ENCODE data around the gene AUTS2. TPM values are rescaled to one million over a fixed set of nuclear protein-coding genes. Genes with fewer than 3 reads are reported as not detected.
A peak's percentile ranks its signal among the peaks of the same experiment; 100 is the strongest.

The AUTS2 gene
- total and polyA plus RNA-seq, 10 of the 15 experiments (the other 5 are each of a cell fraction or from before 2014, with no cell fraction given), result 6.4 to 55.6 (median 21.6) TPM

- TF ChIP-seq MEF2B (IDR thresholded peaks at IDR 0.05; ENCODE audit: partially characterized antibody, poor library complexity, severe bottlenecking), result no peak
- TF ChIP-seq PAX8 (IDR thresholded peaks at IDR 0.05), result no peak
- no peak for TF ChIP-seq LARP7 (IDR thresholded peaks at IDR 0.05)
- TF ChIP-seq JUND (IDR thresholded peaks at IDR 0.05; ENCODE audit: low read depth, low read length), result no peak
- no peak for TF ChIP-seq ZNF592 (IDR thresholded peaks at IDR 0.05)
- TF ChIP-seq ZNF24 (IDR thresholded peaks at IDR 0.05), result no peak
- no peak for TF ChIP-seq NBN (IDR thresholded peaks at IDR 0.05)
Measured at GRCh38 chr7:69811476-69812308, 213.4 kb downstream of the AUTS2 start (continued).

GRCh38 chr7:69812756-69813155 lies 214.5 kb downstream of the AUTS2 start:
- no TSS peak for BruUV-seq (replicated peaks)
- Histone ChIP-seq H3K4me3 (no peak overlapping the region), H3K4me2 (ENCODE audit: control insufficient read depth, insufficient read depth) (no peak overlapping the region), H3K4me1 (ENCODE audit: control insufficient read depth, insufficient read depth, low read length) (0 out of 2 replicates have a peak, but pooled peaks cover 3% of the 10 kb centered on the region), H3K36me3 (ENCODE audit: control insufficient read depth in 2 of 2, insufficient read depth in 2 of 2, low read length in 1 of 2) (no peaks in the 10 kb centered on the region), H2AFZ (ENCODE audit: control insufficient read depth, low read depth, low read length) (no peak overlapping the region), H3K27ac (ENCODE audit: control insufficient read depth, insufficient read depth) (no peak overlapping the region), H4K20me1 (ENCODE audit: control insufficient read depth, insufficient read depth) (no peaks in the 10 kb centered on the region), H3K9ac (ENCODE audit: control insufficient read depth, insufficient read depth, low read length) (no peak overlapping the region), H3K79me2 (ENCODE audit: control insufficient read depth, insufficient read depth, low read length) (no peaks in the 10 kb centered on the region), H3K9me3 (replicated peaks; ENCODE audit: control insufficient read depth, insufficient read depth, low read length) (no peaks in the 10 kb centered on the region), H3K27me3 (replicated peaks in 1 of 2; ENCODE audit: control insufficient read depth in 2 of 2, insufficient read depth in 2 of 2, low read length in 1 of 2) (no peaks in the 10 kb centered on the region)
- intact Hi-C loops (cut with micrococcal nuclease; ENCODE audit: unreplicated experiment), result no loop called here
- ChIA-PET SMC1A (ENCODE audit: uncharacterized antibody, unreplicated experiment) (no interaction called here), POLR2A (no interaction called here), CTCF (no interaction called here), RAD21 (ENCODE audit: unreplicated experiment) (no interaction called here)
- DNase-seq (ENCODE audit: low read depth, low spot score) (no peak), FAIRE-seq (no peak), ATAC-seq (peak; percentile 16)
- 6% methylated on average over 1 of the region's 1 CpG for WGBS (ENCODE audit: insufficient coverage, insufficient replicate concordance, low lambda C conversion rate, missing lambda C conversion rate)
- in situ Hi-C loops (cut with MboI), result no loop called here
- TF ChIP-seq CTCF (IDR thresholded peaks at IDR 0.05 in 2 of 3, conservative IDR thresholded peaks at IDR 0.05 in 1 of 3; ENCODE audit: control insufficient read depth in 2 of 3, extremely low read depth in 1 of 3, insufficient read depth in 1 of 3, low read depth in 3 of 3, low read length in 3 of 3) (no peak), ZNF207 (IDR thresholded peaks at IDR 0.05; ENCODE audit: borderline replicate concordance) (no peak), ESRRA (IDR thresholded peaks at IDR 0.05; ENCODE audit: low read length) (no peak), POLR2AphosphoS2 (IDR thresholded peaks at IDR 0.05; ENCODE audit: low read depth, low read length) (no peak), FOS (IDR thresholded peaks at IDR 0.05; ENCODE audit: borderline replicate concordance, extremely low read depth, insufficient read length) (no peak), MTA2 (IDR thresholded peaks at IDR 0.05; ENCODE audit: low read depth) (no peak), PAX8 (IDR thresholded peaks at IDR 0.05) (no peak), MYB (IDR thresholded peaks at IDR 0.05; ENCODE audit: borderline replicate concordance, low read depth, low read length) (no peak), ATF7 (IDR thresholded peaks at IDR 0.05; ENCODE audit: low read depth) (no peak), RUNX3 (IDR thresholded peaks at IDR 0.05; ENCODE audit: low read length) (no peak), EZH2 (IDR thresholded peaks at IDR 0.05; ENCODE audit: borderline replicate concordance, control insufficient read depth, low read depth, low read length) (no peak), KAT2A (conservative IDR thresholded peaks at IDR 0.05; ENCODE audit: control insufficient read depth, low read depth, low read length) (no peak)

Data from GM12878 (cell line).